H1 (cell line): ENCODE measurements around the gene ACY1.

ENCODE experiments used
- CEBPB ChIP-seq: IDR thresholded peaks from 2 replicates; pipeline ENCODE4 v1.6.1; 2012; ENCODE audit warnings: low read depth, low read length
- EP300 ChIP-seq, 2 experiments: IDR thresholded peaks; 1 replicate in 1 of 2; 2 replicates in 1 of 2; pipeline ENCODE4 v1.6.1; 2011 to 2012; ENCODE audit warnings: low read depth in 2 of 2, low read length in 2 of 2, mild to moderate bottlenecking in 2 of 2, borderline replicate concordance in 1 of 2, inconsistent platforms in 1 of 2, moderate library complexity in 1 of 2
- EZH2 ChIP-seq: fragments of 200-600 bp; sonication (generic); IDR thresholded peaks from 2 replicates; pipeline ENCODE4 v1.7.1; 2012; ENCODE audit warnings: low read depth, mild to moderate bottlenecking, moderate library complexity, low read length, inconsistent platforms; ENCODE audit not compliant: severe bottlenecking
- POLR2AphosphoS5 ChIP-seq: IDR thresholded peaks from 2 replicates; pipeline ENCODE4 v1.6.1; 2011; ENCODE audit warnings: low read depth, low read length
- SP1 ChIP-seq: IDR thresholded peaks from 2 replicates; pipeline ENCODE4 v1.6.1; 2011; ENCODE audit warnings: low read depth, low read length
- SP4 ChIP-seq: IDR thresholded peaks from 2 replicates; pipeline ENCODE4 v1.6.1; 2012; ENCODE audit warnings: low read length, inconsistent platforms
- SRF ChIP-seq: IDR thresholded peaks from 2 replicates; pipeline ENCODE4 v1.6.1; 2011; ENCODE audit warnings: mild to moderate bottlenecking, low read depth, low read length, moderate library complexity
- YY1 ChIP-seq: IDR thresholded peaks from 2 replicates; pipeline ENCODE4 v1.6.1; 2011; ENCODE audit warnings: low read depth, mild to moderate bottlenecking, low read length
- TF ChIP-seq, protein P1 (sequence below), 3 experiments: IDR thresholded peaks; 1 replicate in 2 of 3; 2 replicates in 1 of 3; pipeline versions ENCODE4 v1.5.1 to v1.6.1; 2011; ENCODE audit warnings: low read length in 3 of 3, mild to moderate bottlenecking in 3 of 3, inconsistent platforms in 2 of 3, low read depth in 1 of 3, moderate library complexity in 1 of 3; ENCODE audit not compliant: insufficient read depth in 1 of 3; ENCODE audit errors: control extremely low read depth in 1 of 3
- TF ChIP-seq, protein P2 (sequence below): IDR thresholded peaks from 2 replicates; pipeline ENCODE4 v1.6.1; 2011; ENCODE audit warnings: low read depth, mild to moderate bottlenecking, low read length; ENCODE audit not compliant: insufficient read depth
- TF ChIP-seq, protein P3 (sequence below): IDR thresholded peaks from 2 replicates; pipeline ENCODE4 v1.6.1; 2012; ENCODE audit warnings: inconsistent platforms

DNA sequence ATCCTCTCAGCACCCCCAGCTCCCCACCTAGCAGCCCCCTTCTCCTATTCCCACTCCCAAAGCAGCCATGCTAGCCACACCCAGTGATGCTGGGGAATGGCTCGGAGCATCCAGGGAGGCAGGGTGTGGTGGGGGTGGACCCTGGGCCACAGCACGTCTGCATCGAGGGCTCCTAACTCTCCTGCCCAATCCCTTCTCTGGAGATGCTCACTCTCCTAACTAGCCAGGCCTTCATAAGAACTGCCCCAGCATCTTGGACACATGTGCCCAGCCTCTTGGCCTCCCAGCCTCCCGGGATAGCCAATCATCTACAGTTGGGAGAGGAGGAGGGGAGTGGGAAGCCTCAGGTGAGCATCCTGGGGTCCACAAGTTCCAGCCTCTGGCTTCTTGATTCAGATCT, 18.8 kb upstream of the ACY1 start:
- TF ChIP-seq, protein P1, sequence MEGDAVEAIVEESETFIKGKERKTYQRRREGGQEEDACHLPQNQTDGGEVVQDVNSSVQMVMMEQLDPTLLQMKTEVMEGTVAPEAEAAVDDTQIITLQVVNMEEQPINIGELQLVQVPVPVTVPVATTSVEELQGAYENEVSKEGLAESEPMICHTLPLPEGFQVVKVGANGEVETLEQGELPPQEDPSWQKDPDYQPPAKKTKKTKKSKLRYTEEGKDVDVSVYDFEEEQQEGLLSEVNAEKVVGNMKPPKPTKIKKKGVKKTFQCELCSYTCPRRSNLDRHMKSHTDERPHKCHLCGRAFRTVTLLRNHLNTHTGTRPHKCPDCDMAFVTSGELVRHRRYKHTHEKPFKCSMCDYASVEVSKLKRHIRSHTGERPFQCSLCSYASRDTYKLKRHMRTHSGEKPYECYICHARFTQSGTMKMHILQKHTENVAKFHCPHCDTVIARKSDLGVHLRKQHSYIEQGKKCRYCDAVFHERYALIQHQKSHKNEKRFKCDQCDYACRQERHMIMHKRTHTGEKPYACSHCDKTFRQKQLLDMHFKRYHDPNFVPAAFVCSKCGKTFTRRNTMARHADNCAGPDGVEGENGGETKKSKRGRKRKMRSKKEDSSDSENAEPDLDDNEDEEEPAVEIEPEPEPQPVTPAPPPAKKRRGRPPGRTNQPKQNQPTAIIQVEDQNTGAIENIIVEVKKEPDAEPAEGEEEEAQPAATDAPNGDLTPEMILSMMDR (IDR thresholded peaks at IDR 0.05; ENCODE audit: control extremely low read depth in 1 of 3, insufficient read depth in 1 of 3, low read depth in 1 of 3, low read length in 3 of 3) = no peak
- no peak for TF ChIP-seq POLR2AphosphoS5
- no peak for TF ChIP-seq CEBPB
- TF ChIP-seq, protein P2, sequence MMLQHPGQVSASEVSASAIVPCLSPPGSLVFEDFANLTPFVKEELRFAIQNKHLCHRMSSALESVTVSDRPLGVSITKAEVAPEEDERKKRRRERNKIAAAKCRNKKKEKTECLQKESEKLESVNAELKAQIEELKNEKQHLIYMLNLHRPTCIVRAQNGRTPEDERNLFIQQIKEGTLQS = no peak
- no peak for TF ChIP-seq EZH2
- no peak for TF ChIP-seq SP1
- no peak for TF ChIP-seq EP300 (IDR thresholded peaks at IDR 0.05; ENCODE audit: borderline replicate concordance in 1 of 2, low read depth in 2 of 2, low read length in 2 of 2)
- no peak for TF ChIP-seq SRF
- TF ChIP-seq YY1 = no peak
- TF ChIP-seq SP4 = no peak
- TF ChIP-seq, protein P3, sequence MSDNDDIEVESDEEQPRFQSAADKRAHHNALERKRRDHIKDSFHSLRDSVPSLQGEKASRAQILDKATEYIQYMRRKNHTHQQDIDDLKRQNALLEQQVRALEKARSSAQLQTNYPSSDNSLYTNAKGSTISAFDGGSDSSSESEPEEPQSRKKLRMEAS = no peak
